HG03342 (cell line): ENCODE data around the gene CAMK2A.

Experiments used
- ATAC-seq: cut with Tn5 transposase; IDR thresholded peaks from one replicate; pipeline ENCODE4 v1.9.1; 2021; ENCODE audit warnings: mild to moderate bottlenecking, moderate library complexity; ENCODE audit not compliant: unreplicated experiment

Gene CAMK2A

GRCh38 chr5:150301901-150302300, 12.3 kb upstream of the CAMK2A start:
- no peak for ATAC-seq

GRCh38 chr5:150301170-150301505, 11.6 kb upstream of the CAMK2A start:
- no peak for ATAC-seq

- no peak for ATAC-seq
Observed at GRCh38 chr5:150300496-150301169, 11.1 kb upstream of the CAMK2A start.

GRCh38 chr5:150299571-150300327, 10.2 kb upstream of the CAMK2A start:
- no peak for ATAC-seq

GRCh38 chr5:150298701-150299451, 9.3 kb upstream of the CAMK2A start:
- ATAC-seq = no peak

GRCh38 chr5:150297934-150298595, 8.5 kb upstream of the CAMK2A start:
- ATAC-seq = no peak

GRCh38 chr5:150297236-150297890, 7.8 kb upstream of the CAMK2A start:
- ATAC-seq = no peak

GRCh38 chr5:150296496-150296895, 6.9 kb upstream of the CAMK2A start:
- ATAC-seq = no peak

- no peak for ATAC-seq
Observed at GRCh38 chr5:150295741-150296486, 6.3 kb upstream of the CAMK2A start.

GRCh38 chr5:150295172-150295634, 5.6 kb upstream of the CAMK2A start:
- ATAC-seq = no peak

- ATAC-seq = no peak
Observed at GRCh38 chr5:150294551-150295071, 5.0 kb upstream of the CAMK2A start.

GRCh38 chr5:150293091-150293941, 3.7 kb upstream of the CAMK2A start:
- ATAC-seq = no peak

GRCh38 chr5:150291388-150292385, 2.1 kb upstream of the CAMK2A start:
- ATAC-seq = no peak

GRCh38 chr5:150288791-150289190, 782 bp downstream of the CAMK2A start:
- ATAC-seq = no peak

GRCh38 chr5:150288361-150288760, 1.2 kb downstream of the CAMK2A start:
- no peak for ATAC-seq

GRCh38 chr5:150286820-150287219, 2.8 kb downstream of the CAMK2A start:
- no peak for ATAC-seq

GRCh38 chr5:150285114-150285513, 4.5 kb downstream of the CAMK2A start:
- ATAC-seq = no peak

GRCh38 chr5:150284311-150284710, 5.3 kb downstream of the CAMK2A start:
- ATAC-seq = no peak
